ENCODE data around the gene MPI.

DNA sequence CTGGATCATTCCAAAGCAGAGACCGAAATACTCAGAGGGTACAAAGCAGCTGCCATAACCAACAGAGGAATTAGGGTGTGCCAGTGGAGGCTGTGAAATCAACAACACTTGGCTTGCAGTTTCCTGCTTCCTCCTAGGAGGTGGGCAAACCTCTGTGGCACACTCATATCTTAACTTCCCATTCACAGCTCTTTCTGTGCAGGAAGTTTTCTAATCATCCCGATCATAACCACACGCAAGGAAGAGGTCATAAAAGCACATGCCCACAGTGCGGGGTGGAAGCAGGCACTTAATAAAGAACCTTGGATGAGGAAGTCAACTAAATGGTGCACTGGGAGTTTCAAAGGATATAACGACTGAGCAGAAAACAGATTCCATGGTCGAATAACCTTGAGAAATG is 21.8 kb upstream of the MPI start:
- TF ChIP-seq CTCF (IDR thresholded peaks at IDR 0.05; ENCODE audit: extremely low read depth in 1 of 2, insufficient read depth in 1 of 2, low read depth in 1 of 2, low read length in 2 of 2) (no peak), EZH2 (IDR thresholded peaks at IDR 0.05; ENCODE audit: borderline replicate concordance, low read depth, low read length, severe bottlenecking) (no peak), POLR2A (IDR thresholded peaks at IDR 0.05; ENCODE audit: low read depth, low read length) (no peak)
